ENCODE data around the gene NR6A1.

Gene NR6A1

GRCh38 chr9:124771867-124772679 is 962 bp upstream of the NR6A1 start:
- Histone ChIP-seq H3K4me1 (ENCODE audit: control insufficient read depth, low read depth, low read length) (peaks cover 23% of the 10 kb centered on the region), H3K4me3 (ENCODE audit: low read length) (peak overlapping the region; percentile 89), H3K27me3 (ENCODE audit: control insufficient read depth, insufficient read depth, low read length) (peaks cover 35% of the 10 kb centered on the region), H3K36me3 (ENCODE audit: control insufficient read depth, low read depth, low read length) (no peaks in the 10 kb centered on the region), H3K27ac (ENCODE audit: low read length) (no peak overlapping the region), H3K9me3 (ENCODE audit: control insufficient read depth, low read depth, low read length) (no peaks in the 10 kb centered on the region), H3K9ac (ENCODE audit: low read length) (peak overlapping the region; percentile 91)

GRCh38 chr9:124770359-124771020 is 621 bp downstream of the NR6A1 start:
- peak overlapping the region; percentile 91 for H3K9ac ChIP-seq (ENCODE audit: low read length)
- H3K27ac ChIP-seq (ENCODE audit: low read length): peak overlapping the region; percentile 40
- peak overlapping the region; percentile 89 for H3K4me3 ChIP-seq (ENCODE audit: low read length)
- H3K4me1 ChIP-seq (ENCODE audit: control insufficient read depth, low read depth, low read length): peaks cover 39% of the 10 kb centered on the region
- no peaks in the 10 kb centered on the region for H3K9me3 ChIP-seq (ENCODE audit: control insufficient read depth, low read depth, low read length)
- H3K27me3 ChIP-seq (ENCODE audit: control insufficient read depth, insufficient read depth, low read length): peaks cover 21% of the 10 kb centered on the region
- H3K36me3 ChIP-seq (ENCODE audit: control insufficient read depth, low read depth, low read length): no peaks in the 10 kb centered on the region

GRCh38 chr9:124769549-124770358 is 1.4 kb downstream of the NR6A1 start:
- Histone ChIP-seq H3K9ac (ENCODE audit: low read length) (peak overlapping the region; percentile 91), H3K36me3 (ENCODE audit: control insufficient read depth, low read depth, low read length) (no peaks in the 10 kb centered on the region), H3K27me3 (ENCODE audit: control insufficient read depth, insufficient read depth, low read length) (peaks cover 20% of the 10 kb centered on the region), H3K4me3 (ENCODE audit: low read length) (peak overlapping the region; percentile 89), H3K9me3 (ENCODE audit: control insufficient read depth, low read depth, low read length) (no peaks in the 10 kb centered on the region), H3K27ac (ENCODE audit: low read length) (no peak overlapping the region), H3K4me1 (ENCODE audit: control insufficient read depth, low read depth, low read length) (peaks cover 46% of the 10 kb centered on the region)

- H3K4me3 ChIP-seq (ENCODE audit: low read length): peak overlapping the region; percentile 89
- peak overlapping the region; percentile 91 for H3K9ac ChIP-seq (ENCODE audit: low read length)
- no peaks in the 10 kb centered on the region for H3K9me3 ChIP-seq (ENCODE audit: control insufficient read depth, low read depth, low read length)
- peaks cover 54% of the 10 kb centered on the region for H3K4me1 ChIP-seq (ENCODE audit: control insufficient read depth, low read depth, low read length)
- H3K36me3 ChIP-seq (ENCODE audit: control insufficient read depth, low read depth, low read length): no peaks in the 10 kb centered on the region
- H3K27me3 ChIP-seq (ENCODE audit: control insufficient read depth, insufficient read depth, low read length): peaks cover 20% of the 10 kb centered on the region
- H3K27ac ChIP-seq (ENCODE audit: low read length): no peak overlapping the region
Observed at GRCh38 chr9:124768750-124769548, 2.2 kb downstream of the NR6A1 start.

GRCh38 chr9:124768334-124768733 is 2.8 kb downstream of the NR6A1 start:
- H3K9me3 ChIP-seq (ENCODE audit: control insufficient read depth, low read depth, low read length): no peaks in the 10 kb centered on the region
- H3K4me1 ChIP-seq (ENCODE audit: control insufficient read depth, low read depth, low read length): peaks cover 58% of the 10 kb centered on the region
- H3K27ac ChIP-seq (ENCODE audit: low read length): no peak overlapping the region
- H3K4me3 ChIP-seq (ENCODE audit: low read length): peak overlapping the region; percentile 89
- peaks cover 20% of the 10 kb centered on the region for H3K27me3 ChIP-seq (ENCODE audit: control insufficient read depth, insufficient read depth, low read length)
- no peaks in the 10 kb centered on the region for H3K36me3 ChIP-seq (ENCODE audit: control insufficient read depth, low read depth, low read length)
- H3K9ac ChIP-seq (ENCODE audit: low read length): peak overlapping the region; percentile 91

GRCh38 chr9:124767821-124768220 is 3.3 kb downstream of the NR6A1 start:
- Histone ChIP-seq H3K36me3 (ENCODE audit: control insufficient read depth, low read depth, low read length) (no peaks in the 10 kb centered on the region), H3K9me3 (ENCODE audit: control insufficient read depth, low read depth, low read length) (no peaks in the 10 kb centered on the region), H3K27ac (ENCODE audit: low read length) (no peak overlapping the region), H3K4me3 (ENCODE audit: low read length) (peak overlapping the region; percentile 89), H3K27me3 (ENCODE audit: control insufficient read depth, insufficient read depth, low read length) (peaks cover 20% of the 10 kb centered on the region), H3K9ac (ENCODE audit: low read length) (peak overlapping the region; percentile 91), H3K4me1 (ENCODE audit: control insufficient read depth, low read depth, low read length) (peaks cover 63% of the 10 kb centered on the region)

- H3K9ac ChIP-seq (ENCODE audit: low read length): peak overlapping the region; percentile 91
- H3K27ac ChIP-seq (ENCODE audit: low read length): no peak overlapping the region
- H3K27me3 ChIP-seq (ENCODE audit: control insufficient read depth, insufficient read depth, low read length): peaks cover 16% of the 10 kb centered on the region
- peak overlapping the region; percentile 89 for H3K4me3 ChIP-seq (ENCODE audit: low read length)
- no peaks in the 10 kb centered on the region for H3K36me3 ChIP-seq (ENCODE audit: control insufficient read depth, low read depth, low read length)
- no peaks in the 10 kb centered on the region for H3K9me3 ChIP-seq (ENCODE audit: control insufficient read depth, low read depth, low read length)
- peaks cover 67% of the 10 kb centered on the region for H3K4me1 ChIP-seq (ENCODE audit: control insufficient read depth, low read depth, low read length)
Observed at GRCh38 chr9:124766815-124767554, 4.1 kb downstream of the NR6A1 start.

GRCh38 chr9:124766326-124766725 is 4.8 kb downstream of the NR6A1 start:
- Histone ChIP-seq H3K36me3 (ENCODE audit: control insufficient read depth, low read depth, low read length) (no peaks in the 10 kb centered on the region), H3K9ac (ENCODE audit: low read length) (peak overlapping the region; percentile 91), H3K4me3 (ENCODE audit: low read length) (peak overlapping the region; percentile 89), H3K27ac (ENCODE audit: low read length) (no peak overlapping the region), H3K4me1 (ENCODE audit: control insufficient read depth, low read depth, low read length) (peaks cover 73% of the 10 kb centered on the region), H3K27me3 (ENCODE audit: control insufficient read depth, insufficient read depth, low read length) (peaks cover 16% of the 10 kb centered on the region), H3K9me3 (ENCODE audit: control insufficient read depth, low read depth, low read length) (no peaks in the 10 kb centered on the region)

- Histone ChIP-seq H3K4me1 (ENCODE audit: control insufficient read depth, low read depth, low read length) (peaks cover 80% of the 10 kb centered on the region), H3K4me3 (ENCODE audit: low read length) (peak overlapping the region; percentile 89), H3K9ac (ENCODE audit: low read length) (peak overlapping the region; percentile 33), H3K36me3 (ENCODE audit: control insufficient read depth, low read depth, low read length) (no peaks in the 10 kb centered on the region), H3K27me3 (ENCODE audit: control insufficient read depth, insufficient read depth, low read length) (peaks cover 16% of the 10 kb centered on the region), H3K27ac (ENCODE audit: low read length) (no peak overlapping the region), H3K9me3 (ENCODE audit: control insufficient read depth, low read depth, low read length) (no peaks in the 10 kb centered on the region)
Observed at GRCh38 chr9:124765439-124765835, 5.7 kb downstream of the NR6A1 start.

GRCh38 chr9:124764774-124765438 is 6.2 kb downstream of the NR6A1 start:
- Histone ChIP-seq H3K4me3 (ENCODE audit: low read length) (peak overlapping the region; percentile 89), H3K27me3 (ENCODE audit: control insufficient read depth, insufficient read depth, low read length) (peaks cover 16% of the 10 kb centered on the region), H3K4me1 (ENCODE audit: control insufficient read depth, low read depth, low read length) (peaks cover 83% of the 10 kb centered on the region), H3K9ac (ENCODE audit: low read length) (no peak overlapping the region), H3K27ac (ENCODE audit: low read length) (no peak overlapping the region), H3K9me3 (ENCODE audit: control insufficient read depth, low read depth, low read length) (no peaks in the 10 kb centered on the region), H3K36me3 (ENCODE audit: control insufficient read depth, low read depth, low read length) (no peaks in the 10 kb centered on the region)

Data from iPS-18a (cell line).